ENCODE results near the gene TXNDC2. TPM values are rescaled to one million over a fixed set of nuclear protein-coding genes. Genes with fewer than 3 reads are reported as not detected.

Gene TXNDC2
- total and polyA plus RNA-seq, 2 experiments from 2014 or later, result not detected

DNA sequence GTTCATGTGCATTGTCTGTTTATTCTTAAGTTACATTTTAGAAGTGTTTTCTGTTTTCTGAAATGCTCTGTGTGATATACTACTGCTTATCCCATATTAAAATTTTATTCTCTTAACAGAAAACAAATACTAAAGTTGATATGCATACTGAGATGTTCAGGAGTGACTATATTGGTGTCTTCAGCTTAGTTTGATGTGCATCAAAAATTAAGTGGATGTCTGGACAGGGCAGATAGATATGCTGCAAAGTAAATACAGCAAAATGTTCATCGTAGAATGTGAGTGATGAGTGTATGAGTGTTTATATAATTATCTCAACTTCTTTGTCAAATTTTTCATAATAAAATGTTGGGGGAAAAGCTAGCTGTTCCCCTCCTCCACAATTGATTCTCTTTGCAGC, 41.2 kb downstream of the TXNDC2 start:
- TF ChIP-seq, protein P1, sequence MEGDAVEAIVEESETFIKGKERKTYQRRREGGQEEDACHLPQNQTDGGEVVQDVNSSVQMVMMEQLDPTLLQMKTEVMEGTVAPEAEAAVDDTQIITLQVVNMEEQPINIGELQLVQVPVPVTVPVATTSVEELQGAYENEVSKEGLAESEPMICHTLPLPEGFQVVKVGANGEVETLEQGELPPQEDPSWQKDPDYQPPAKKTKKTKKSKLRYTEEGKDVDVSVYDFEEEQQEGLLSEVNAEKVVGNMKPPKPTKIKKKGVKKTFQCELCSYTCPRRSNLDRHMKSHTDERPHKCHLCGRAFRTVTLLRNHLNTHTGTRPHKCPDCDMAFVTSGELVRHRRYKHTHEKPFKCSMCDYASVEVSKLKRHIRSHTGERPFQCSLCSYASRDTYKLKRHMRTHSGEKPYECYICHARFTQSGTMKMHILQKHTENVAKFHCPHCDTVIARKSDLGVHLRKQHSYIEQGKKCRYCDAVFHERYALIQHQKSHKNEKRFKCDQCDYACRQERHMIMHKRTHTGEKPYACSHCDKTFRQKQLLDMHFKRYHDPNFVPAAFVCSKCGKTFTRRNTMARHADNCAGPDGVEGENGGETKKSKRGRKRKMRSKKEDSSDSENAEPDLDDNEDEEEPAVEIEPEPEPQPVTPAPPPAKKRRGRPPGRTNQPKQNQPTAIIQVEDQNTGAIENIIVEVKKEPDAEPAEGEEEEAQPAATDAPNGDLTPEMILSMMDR (IDR thresholded peaks at IDR 0.05; ENCODE audit: low read depth, low read length), result no peak
- no peak for DNase-seq (ENCODE audit: low read depth in 1 of 2, low spot score in 1 of 2)
- no peaks in the 10 kb centered on the region for H3K36me3 ChIP-seq
- H3K4me1 ChIP-seq (ENCODE audit: low read depth), result peaks cover 22% of the 10 kb centered on the region
- H3K27ac ChIP-seq, result no peak overlapping the region
- H3K4me3 ChIP-seq, result no peak overlapping the region
- H3K9me3 ChIP-seq (ENCODE audit: low read depth), result no peaks in the 10 kb centered on the region
- no peaks in the 10 kb centered on the region for H3K27me3 ChIP-seq

DNA sequence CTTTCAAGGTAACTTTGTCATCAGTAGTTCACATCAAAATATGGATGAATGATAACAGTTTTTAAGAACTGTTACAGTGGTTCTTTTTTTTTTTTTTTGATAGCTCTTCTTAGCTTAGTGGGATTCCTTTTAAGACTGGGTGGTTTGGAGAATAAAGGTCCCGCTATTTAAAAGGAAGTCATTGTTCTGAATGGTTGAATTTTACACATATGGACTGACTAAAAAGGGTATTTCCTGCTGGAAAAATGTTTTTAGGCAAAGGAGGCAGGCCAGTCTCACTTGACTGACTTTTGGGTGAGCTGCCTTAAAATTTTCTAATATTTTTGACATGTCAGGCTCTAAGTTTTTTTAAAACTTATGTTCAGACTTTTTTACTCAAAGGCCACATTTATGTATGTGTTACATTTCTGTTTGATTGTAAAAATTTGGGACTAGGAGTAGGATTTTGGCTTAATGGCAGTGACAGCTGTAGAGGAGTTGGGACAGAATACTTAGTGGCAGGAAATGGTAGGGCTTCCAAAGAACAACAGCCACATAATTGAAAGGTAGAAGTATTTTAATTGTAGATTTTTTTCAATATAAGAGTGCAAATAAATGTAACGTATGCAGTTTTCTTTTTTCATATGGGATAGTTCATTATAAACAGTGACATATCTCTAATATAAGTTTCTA, 41.8 kb downstream of the TXNDC2 start:
- Histone ChIP-seq H3K27ac (no peak overlapping the region), H3K36me3 (no peaks in the 10 kb centered on the region), H3K4me1 (ENCODE audit: low read depth) (peaks cover 19% of the 10 kb centered on the region), H3K4me3 (no peak overlapping the region), H3K9me3 (ENCODE audit: low read depth) (no peaks in the 10 kb centered on the region), H3K27me3 (no peaks in the 10 kb centered on the region)
- no peak for DNase-seq (ENCODE audit: low read depth in 1 of 2, low spot score in 1 of 2)
- TF ChIP-seq, protein P1 (IDR thresholded peaks at IDR 0.05; ENCODE audit: low read depth, low read length), result no peak

DNA sequence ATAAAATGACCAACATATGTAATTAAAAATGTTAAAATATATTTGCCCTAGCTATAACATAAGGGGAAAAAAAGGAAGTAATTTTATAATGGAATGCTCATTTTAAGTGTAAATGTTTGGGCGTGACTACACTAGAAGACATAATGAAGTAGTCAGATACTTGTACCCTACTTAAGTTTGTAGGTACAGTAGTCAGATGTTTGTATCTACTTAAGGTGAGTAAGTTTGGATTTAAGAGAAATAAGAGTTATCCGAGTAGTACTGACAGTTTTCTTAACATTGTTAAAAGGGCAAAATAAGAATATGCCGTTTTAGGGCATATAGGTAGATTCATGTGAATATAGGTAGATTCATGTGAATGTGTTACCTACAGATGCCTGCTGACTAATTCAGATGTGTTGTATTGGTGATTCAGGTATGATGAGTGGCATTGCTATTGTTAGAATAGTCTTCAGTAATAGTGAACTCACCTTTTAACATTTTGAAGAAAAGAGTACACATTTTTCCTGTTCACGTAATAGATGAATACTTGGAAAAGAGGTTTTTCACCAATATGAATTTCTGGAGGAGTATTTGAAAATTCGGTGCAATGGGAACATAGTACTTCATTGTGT, 43.0 kb downstream of the TXNDC2 start:
- H3K4me3 ChIP-seq, result no peak overlapping the region

DNA sequence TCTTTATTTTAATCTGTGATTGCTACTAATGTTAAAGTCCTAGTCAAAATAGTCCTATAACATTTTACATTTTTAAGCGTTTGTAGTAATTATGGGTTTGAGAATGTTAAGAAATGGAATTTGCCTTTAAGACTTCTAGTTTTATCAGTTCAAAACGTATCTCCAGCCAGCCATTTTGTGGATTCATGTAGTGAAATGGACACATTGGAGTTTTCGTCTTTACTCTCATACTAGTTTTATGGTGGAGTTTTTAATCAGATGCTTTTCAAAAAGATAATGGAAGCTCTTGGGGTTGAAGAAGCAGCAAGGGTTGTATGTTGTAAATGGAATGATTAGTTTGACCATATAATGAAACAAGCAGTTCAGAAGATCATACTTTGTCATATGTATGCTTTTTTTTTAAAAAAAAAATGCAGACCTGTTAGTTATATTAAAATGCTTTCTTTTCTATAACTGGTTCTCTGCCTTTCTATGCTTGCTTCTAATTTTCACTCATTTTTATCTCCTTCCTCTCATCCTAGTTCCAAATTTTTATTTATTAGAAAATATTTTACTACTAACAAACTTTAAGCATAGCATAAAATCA, 44.6 kb downstream of the TXNDC2 start:
- Histone ChIP-seq H3K36me3 (peaks cover 11% of the 10 kb centered on the region), H3K9me3 (ENCODE audit: low read depth) (no peaks in the 10 kb centered on the region), H3K27me3 (no peaks in the 10 kb centered on the region), H3K4me1 (ENCODE audit: low read depth) (peaks cover 14% of the 10 kb centered on the region), H3K27ac (no peak overlapping the region), H3K4me3 (no peak overlapping the region)
- TF ChIP-seq, protein P1 (IDR thresholded peaks at IDR 0.05; ENCODE audit: low read depth, low read length), result no peak
- no peak for DNase-seq (ENCODE audit: low read depth in 1 of 2, low spot score in 1 of 2)

More for the DNA sequence above, 43.0 kb downstream of the TXNDC2 start:
- peaks cover 14% of the 10 kb centered on the region for H3K4me1 ChIP-seq (ENCODE audit: low read depth)
- TF ChIP-seq, protein P1 (IDR thresholded peaks at IDR 0.05; ENCODE audit: low read depth, low read length), result no peak
- no peaks in the 10 kb centered on the region for H3K27me3 ChIP-seq
- H3K9me3 ChIP-seq (ENCODE audit: low read depth), result no peaks in the 10 kb centered on the region
- DNase-seq (ENCODE audit: low read depth in 1 of 2, low spot score in 1 of 2), result no peak
- H3K36me3 ChIP-seq, result peaks cover 3% of the 10 kb centered on the region
- H3K27ac ChIP-seq, result no peak overlapping the region

DNA sequence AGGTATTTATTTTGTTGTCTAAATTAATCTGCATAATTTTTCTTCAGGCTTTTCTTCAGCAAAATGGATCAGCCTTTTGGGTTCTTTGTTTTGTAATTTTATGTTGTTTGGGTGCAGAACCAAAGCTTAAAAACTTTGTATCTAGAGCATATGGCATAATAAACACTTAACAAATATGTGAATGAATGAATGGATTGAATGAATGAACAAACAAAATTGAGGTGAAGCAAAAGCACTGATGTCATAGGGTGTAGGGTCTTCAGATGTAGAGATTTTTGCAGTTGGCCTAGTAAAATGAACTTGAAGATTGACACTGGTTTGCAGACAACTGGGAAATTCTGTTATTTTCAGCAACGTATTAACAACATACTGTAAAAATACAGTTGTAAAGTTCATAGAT, 45.4 kb downstream of the TXNDC2 start:
- H3K27ac ChIP-seq, result no peak overlapping the region
- TF ChIP-seq, protein P1 (IDR thresholded peaks at IDR 0.05; ENCODE audit: low read depth, low read length), result no peak

More for the DNA sequence above, 45.4 kb downstream of the TXNDC2 start:
- Histone ChIP-seq H3K36me3 (peaks cover 15% of the 10 kb centered on the region), H3K4me1 (ENCODE audit: low read depth) (peaks cover 14% of the 10 kb centered on the region), H3K27me3 (no peaks in the 10 kb centered on the region), H3K4me3 (no peak overlapping the region), H3K9me3 (ENCODE audit: low read depth) (no peaks in the 10 kb centered on the region)
- no peak for DNase-seq (ENCODE audit: low read depth in 1 of 2, low spot score in 1 of 2)

Data from cardiac muscle cell (in vitro differentiated cells and primary cell).